GM12878 (cell line): ENCODE results near the gene RPL27. TPM values are rescaled to one million over a fixed set of nuclear protein-coding genes. Genes with fewer than 3 reads are reported as not detected.

ENCODE experiments used
- CBX3 ChIP-seq: fragments of 200-600 bp; sonication (generic); IDR thresholded peaks from 2 replicates; pipeline ENCODE4 v1.6.1; 2016; ENCODE audit warnings: low read depth, borderline replicate concordance
- CEBPB ChIP-seq, 2 experiments: fragments of 150-350 bp in 1 of 2; IDR thresholded peaks; 2 replicates each; pipeline ENCODE4 v1.6.1; 2012 to 2014; ENCODE audit warnings: low read depth in 2 of 2, low read length in 2 of 2, borderline replicate concordance in 1 of 2, inconsistent platforms in 1 of 2
- DPF2 ChIP-seq: fragments of 450-650 bp; IDR thresholded peaks from 2 replicates; pipeline ENCODE4 v1.6.1; 2017; ENCODE audit warnings: mild to moderate bottlenecking
- IRF4 ChIP-seq: IDR thresholded peaks from 2 replicates; pipeline ENCODE4 v1.6.1; 2011; ENCODE audit warnings: low read depth, low read length
- JUND ChIP-seq: IDR thresholded peaks from 2 replicates; pipeline ENCODE4 v1.6.1; 2012; ENCODE audit warnings: low read depth, mild to moderate bottlenecking, low read length, improper control_type of control experiment, moderate library complexity
- SMARCA5 ChIP-seq: fragments of 450-650 bp; IDR thresholded peaks from 2 replicates; pipeline ENCODE4 v1.6.1; 2017; ENCODE audit warnings: mild to moderate bottlenecking
- TAF1 ChIP-seq: IDR thresholded peaks from 2 replicates; pipeline ENCODE4 v1.6.1; 2011; ENCODE audit warnings: mild to moderate bottlenecking, low read depth, low read length, borderline replicate concordance
- TCF12 ChIP-seq: IDR thresholded peaks from 2 replicates; pipeline ENCODE4 v1.6.1; 2011; ENCODE audit warnings: low read depth, mild to moderate bottlenecking, low read length
- ZNF207 ChIP-seq: fragments of 450-650 bp; IDR thresholded peaks from 2 replicates; pipeline ENCODE4 v1.6.1; 2014; ENCODE audit warnings: antibody characterized with exemption, mild to moderate bottlenecking, borderline replicate concordance
- ZNF274 ChIP-seq: IDR thresholded peaks from one replicate; pipeline ENCODE4 v1.8.0; 2011; ENCODE audit not compliant: insufficient read length, insufficient read depth
- polyA plus RNA-seq, 11 experiments: library from polyadenylated mRNA; depleted of rRNA in 4 of 11; unstranded in 6 of 11; stranded (reverse) in 5 of 11; fragments of >200 nt; fragmentation: Nextera tagmentation in 4 of 11; fragmentation: Illumina TruSeq in 1 of 11; extraction: Ambion mirVana in 4 of 11; extraction: Trizol in 1 of 11; gene quantifications; 1 replicate in 1 of 11; 2 replicates in 10 of 11; pipeline versions ENCODE4 v1.2.1 to v1.2.3, GENCODE V29; 2011 to 2016; ENCODE audit warnings: inconsistent platforms in 2 of 11, missing spikeins in 2 of 11, low read depth in 1 of 11
- total RNA-seq, 4 experiments: library from RNA; depleted of rRNA in 3 of 4; stranded (reverse); fragments of >200 nt in 3 of 4; fragmentation: Illumina TruSeq in 1 of 4; extraction: Trizol in 1 of 4; gene quantifications; 2 replicates each; pipeline versions ENCODE4 v1.2.1 to v1.2.3, GENCODE V29; 2013 to 2021
- TF ChIP-seq, protein P1 (sequence below): IDR thresholded peaks from 2 replicates; pipeline ENCODE4 v1.6.1; 2012; ENCODE audit warnings: improper control_type of control experiment, low read depth, low read length; ENCODE audit not compliant: insufficient replicate concordance
- TF ChIP-seq, protein P2 (sequence below): fragments of 450-650 bp; conservative IDR thresholded peaks from 2 replicates; pipeline ENCODE4 v1.6.1; 2017; ENCODE audit warnings: mild to moderate bottlenecking, moderate library complexity
- TF ChIP-seq, protein P3 (sequence below), 3 experiments: IDR thresholded peaks in 2 of 3; conservative IDR thresholded peaks in 1 of 3; 2 replicates each; pipeline ENCODE4 v1.5.1; 2011; ENCODE audit warnings: low read depth in 3 of 3, low read length in 3 of 3, mild to moderate bottlenecking in 3 of 3, control low read depth in 2 of 3, moderate library complexity in 2 of 3, inconsistent platforms in 1 of 3, mixed read lengths in 1 of 3; ENCODE audit not compliant: control insufficient read depth in 2 of 3, insufficient read depth in 1 of 3; ENCODE audit errors: extremely low read depth in 1 of 3
- TF ChIP-seq, protein P4 (sequence below): fragments of 450-650 bp; IDR thresholded peaks from 2 replicates; pipeline ENCODE4 v1.6.1; 2017; ENCODE audit warnings: mild to moderate bottlenecking, moderate library complexity

Gene RPL27
- total and polyA plus RNA-seq, 10 of the 15 experiments (the other 5 are each of a cell fraction or from before 2014, with no cell fraction given), result 1,748 to 6,934 (median 3,779) TPM

DNA sequence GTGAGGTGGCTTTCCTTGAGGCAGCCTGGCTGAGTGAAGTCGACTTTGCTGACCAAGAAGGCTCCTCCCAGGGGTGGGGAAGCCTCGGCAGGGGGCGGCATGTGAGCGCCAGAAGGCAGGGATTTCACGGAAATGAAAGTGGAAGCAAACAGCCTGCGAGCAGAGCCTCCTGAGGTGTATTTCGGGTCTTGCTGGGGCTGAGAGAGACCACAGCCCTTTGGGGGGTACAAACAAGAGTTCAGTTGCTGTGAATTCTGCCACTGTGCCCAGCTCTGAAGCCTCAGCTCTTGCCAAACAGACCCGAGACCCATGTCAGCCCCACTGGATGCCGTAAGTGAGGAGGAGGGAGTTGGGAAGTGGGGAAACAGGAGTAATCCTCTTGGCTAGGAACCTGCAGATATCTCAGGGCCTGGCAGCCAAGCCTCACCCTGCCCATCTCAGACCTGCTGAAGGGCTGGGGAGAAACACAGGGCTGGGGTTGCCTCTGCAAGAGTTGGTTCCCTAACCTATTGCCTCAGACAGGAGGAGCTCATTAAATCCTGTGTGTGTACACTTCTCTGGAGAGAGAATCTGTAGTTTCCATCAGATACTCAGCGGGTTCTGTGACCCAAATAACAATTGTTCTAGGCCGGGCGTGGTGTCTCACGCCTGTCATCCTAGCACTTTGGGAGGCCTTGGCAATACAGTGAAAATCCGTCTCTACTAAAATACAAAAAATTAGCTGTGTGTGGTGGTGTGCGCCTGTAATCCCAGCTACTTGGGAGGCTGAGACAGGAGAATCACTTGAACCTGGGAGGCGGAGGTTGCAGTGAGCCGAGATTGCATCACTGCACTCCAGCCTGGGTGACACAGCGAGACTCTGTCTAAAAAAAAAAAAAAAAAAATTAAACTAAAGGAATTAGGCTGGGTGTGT is 8.7 kb downstream of the RPL27 start, which contains the start of gene IFI35 (continued):
- TF ChIP-seq, protein P1, sequence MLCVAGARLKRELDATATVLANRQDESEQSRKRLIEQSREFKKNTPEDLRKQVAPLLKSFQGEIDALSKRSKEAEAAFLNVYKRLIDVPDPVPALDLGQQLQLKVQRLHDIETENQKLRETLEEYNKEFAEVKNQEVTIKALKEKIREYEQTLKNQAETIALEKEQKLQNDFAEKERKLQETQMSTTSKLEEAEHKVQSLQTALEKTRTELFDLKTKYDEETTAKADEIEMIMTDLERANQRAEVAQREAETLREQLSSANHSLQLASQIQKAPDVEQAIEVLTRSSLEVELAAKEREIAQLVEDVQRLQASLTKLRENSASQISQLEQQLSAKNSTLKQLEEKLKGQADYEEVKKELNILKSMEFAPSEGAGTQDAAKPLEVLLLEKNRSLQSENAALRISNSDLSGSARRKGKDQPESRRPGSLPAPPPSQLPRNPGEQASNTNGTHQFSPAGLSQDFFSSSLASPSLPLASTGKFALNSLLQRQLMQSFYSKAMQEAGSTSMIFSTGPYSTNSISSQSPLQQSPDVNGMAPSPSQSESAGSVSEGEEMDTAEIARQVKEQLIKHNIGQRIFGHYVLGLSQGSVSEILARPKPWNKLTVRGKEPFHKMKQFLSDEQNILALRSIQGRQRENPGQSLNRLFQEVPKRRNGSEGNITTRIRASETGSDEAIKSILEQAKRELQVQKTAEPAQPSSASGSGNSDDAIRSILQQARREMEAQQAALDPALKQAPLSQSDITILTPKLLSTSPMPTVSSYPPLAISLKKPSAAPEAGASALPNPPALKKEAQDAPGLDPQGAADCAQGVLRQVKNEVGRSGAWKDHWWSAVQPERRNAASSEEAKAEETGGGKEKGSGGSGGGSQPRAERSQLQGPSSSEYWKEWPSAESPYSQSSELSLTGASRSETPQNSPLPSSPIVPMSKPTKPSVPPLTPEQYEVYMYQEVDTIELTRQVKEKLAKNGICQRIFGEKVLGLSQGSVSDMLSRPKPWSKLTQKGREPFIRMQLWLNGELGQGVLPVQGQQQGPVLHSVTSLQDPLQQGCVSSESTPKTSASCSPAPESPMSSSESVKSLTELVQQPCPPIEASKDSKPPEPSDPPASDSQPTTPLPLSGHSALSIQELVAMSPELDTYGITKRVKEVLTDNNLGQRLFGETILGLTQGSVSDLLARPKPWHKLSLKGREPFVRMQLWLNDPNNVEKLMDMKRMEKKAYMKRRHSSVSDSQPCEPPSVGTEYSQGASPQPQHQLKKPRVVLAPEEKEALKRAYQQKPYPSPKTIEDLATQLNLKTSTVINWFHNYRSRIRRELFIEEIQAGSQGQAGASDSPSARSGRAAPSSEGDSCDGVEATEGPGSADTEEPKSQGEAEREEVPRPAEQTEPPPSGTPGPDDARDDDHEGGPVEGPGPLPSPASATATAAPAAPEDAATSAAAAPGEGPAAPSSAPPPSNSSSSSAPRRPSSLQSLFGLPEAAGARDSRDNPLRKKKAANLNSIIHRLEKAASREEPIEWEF, result no peak
- 0 out of 2 replicates have a peak, but pooled peaks have one; percentile 26 for TF ChIP-seq DPF2
- no peak for TF ChIP-seq JUND
- TF ChIP-seq CBX3, result no peak
- TF ChIP-seq TCF12, result no peak
- TF ChIP-seq IRF4, result peak; percentile 38; the same call in 1 of the 2 replicates
- TF ChIP-seq ZNF207, result no peak
- TF ChIP-seq CEBPB (IDR thresholded peaks at IDR 0.05; ENCODE audit: borderline replicate concordance in 1 of 2, low read depth in 2 of 2, low read length in 2 of 2), result no peak
- no peak; the same call in 1 of the 2 replicates for TF ChIP-seq SMARCA5
- TF ChIP-seq ZNF274, result no peak
- TF ChIP-seq, protein P2, sequence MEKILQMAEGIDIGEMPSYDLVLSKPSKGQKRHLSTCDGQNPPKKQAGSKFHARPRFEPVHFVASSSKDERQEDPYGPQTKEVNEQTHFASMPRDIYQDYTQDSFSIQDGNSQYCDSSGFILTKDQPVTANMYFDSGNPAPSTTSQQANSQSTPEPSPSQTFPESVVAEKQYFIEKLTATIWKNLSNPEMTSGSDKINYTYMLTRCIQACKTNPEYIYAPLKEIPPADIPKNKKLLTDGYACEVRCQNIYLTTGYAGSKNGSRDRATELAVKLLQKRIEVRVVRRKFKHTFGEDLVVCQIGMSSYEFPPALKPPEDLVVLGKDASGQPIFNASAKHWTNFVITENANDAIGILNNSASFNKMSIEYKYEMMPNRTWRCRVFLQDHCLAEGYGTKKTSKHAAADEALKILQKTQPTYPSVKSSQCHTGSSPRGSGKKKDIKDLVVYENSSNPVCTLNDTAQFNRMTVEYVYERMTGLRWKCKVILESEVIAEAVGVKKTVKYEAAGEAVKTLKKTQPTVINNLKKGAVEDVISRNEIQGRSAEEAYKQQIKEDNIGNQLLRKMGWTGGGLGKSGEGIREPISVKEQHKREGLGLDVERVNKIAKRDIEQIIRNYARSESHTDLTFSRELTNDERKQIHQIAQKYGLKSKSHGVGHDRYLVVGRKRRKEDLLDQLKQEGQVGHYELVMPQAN, result no peak
- TF ChIP-seq, protein P3, sequence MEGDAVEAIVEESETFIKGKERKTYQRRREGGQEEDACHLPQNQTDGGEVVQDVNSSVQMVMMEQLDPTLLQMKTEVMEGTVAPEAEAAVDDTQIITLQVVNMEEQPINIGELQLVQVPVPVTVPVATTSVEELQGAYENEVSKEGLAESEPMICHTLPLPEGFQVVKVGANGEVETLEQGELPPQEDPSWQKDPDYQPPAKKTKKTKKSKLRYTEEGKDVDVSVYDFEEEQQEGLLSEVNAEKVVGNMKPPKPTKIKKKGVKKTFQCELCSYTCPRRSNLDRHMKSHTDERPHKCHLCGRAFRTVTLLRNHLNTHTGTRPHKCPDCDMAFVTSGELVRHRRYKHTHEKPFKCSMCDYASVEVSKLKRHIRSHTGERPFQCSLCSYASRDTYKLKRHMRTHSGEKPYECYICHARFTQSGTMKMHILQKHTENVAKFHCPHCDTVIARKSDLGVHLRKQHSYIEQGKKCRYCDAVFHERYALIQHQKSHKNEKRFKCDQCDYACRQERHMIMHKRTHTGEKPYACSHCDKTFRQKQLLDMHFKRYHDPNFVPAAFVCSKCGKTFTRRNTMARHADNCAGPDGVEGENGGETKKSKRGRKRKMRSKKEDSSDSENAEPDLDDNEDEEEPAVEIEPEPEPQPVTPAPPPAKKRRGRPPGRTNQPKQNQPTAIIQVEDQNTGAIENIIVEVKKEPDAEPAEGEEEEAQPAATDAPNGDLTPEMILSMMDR (IDR thresholded peaks at IDR 0.05 in 2 of 3, conservative IDR thresholded peaks at IDR 0.05 in 1 of 3; ENCODE audit: control insufficient read depth in 2 of 3, extremely low read depth in 1 of 3, insufficient read depth in 1 of 3, low read depth in 3 of 3, low read length in 3 of 3), result peak; percentile 23 to 79 (median 41); a peak in 5 of 6 replicates
- TF ChIP-seq, protein P4, sequence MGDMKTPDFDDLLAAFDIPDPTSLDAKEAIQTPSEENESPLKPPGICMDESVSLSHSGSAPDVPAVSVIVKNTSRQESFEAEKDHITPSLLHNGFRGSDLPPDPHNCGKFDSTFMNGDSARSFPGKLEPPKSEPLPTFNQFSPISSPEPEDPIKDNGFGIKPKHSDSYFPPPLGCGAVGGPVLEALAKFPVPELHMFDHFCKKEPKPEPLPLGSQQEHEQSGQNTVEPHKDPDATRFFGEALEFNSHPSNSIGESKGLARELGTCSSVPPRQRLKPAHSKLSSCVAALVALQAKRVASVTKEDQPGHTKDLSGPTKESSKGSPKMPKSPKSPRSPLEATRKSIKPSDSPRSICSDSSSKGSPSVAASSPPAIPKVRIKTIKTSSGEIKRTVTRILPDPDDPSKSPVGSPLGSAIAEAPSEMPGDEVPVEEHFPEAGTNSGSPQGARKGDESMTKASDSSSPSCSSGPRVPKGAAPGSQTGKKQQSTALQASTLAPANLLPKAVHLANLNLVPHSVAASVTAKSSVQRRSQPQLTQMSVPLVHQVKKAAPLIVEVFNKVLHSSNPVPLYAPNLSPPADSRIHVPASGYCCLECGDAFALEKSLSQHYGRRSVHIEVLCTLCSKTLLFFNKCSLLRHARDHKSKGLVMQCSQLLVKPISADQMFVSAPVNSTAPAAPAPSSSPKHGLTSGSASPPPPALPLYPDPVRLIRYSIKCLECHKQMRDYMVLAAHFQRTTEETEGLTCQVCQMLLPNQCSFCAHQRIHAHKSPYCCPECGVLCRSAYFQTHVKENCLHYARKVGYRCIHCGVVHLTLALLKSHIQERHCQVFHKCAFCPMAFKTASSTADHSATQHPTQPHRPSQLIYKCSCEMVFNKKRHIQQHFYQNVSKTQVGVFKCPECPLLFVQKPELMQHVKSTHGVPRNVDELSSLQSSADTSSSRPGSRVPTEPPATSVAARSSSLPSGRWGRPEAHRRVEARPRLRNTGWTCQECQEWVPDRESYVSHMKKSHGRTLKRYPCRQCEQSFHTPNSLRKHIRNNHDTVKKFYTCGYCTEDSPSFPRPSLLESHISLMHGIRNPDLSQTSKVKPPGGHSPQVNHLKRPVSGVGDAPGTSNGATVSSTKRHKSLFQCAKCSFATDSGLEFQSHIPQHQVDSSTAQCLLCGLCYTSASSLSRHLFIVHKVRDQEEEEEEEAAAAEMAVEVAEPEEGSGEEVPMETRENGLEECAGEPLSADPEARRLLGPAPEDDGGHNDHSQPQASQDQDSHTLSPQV, result no peak
- peak; percentile 58; the same call in 1 of the 2 replicates for TF ChIP-seq TAF1
